ENCODE results near the gene KIF12.

Gene KIF12

GRCh38 chr9:114077162-114077837 lies 21.8 kb downstream of the KIF12 start:
- DNase-seq (ENCODE audit: low spot score), result no peak
- TF ChIP-seq, protein P1, sequence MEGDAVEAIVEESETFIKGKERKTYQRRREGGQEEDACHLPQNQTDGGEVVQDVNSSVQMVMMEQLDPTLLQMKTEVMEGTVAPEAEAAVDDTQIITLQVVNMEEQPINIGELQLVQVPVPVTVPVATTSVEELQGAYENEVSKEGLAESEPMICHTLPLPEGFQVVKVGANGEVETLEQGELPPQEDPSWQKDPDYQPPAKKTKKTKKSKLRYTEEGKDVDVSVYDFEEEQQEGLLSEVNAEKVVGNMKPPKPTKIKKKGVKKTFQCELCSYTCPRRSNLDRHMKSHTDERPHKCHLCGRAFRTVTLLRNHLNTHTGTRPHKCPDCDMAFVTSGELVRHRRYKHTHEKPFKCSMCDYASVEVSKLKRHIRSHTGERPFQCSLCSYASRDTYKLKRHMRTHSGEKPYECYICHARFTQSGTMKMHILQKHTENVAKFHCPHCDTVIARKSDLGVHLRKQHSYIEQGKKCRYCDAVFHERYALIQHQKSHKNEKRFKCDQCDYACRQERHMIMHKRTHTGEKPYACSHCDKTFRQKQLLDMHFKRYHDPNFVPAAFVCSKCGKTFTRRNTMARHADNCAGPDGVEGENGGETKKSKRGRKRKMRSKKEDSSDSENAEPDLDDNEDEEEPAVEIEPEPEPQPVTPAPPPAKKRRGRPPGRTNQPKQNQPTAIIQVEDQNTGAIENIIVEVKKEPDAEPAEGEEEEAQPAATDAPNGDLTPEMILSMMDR (IDR thresholded peaks at IDR 0.05; ENCODE audit: borderline replicate concordance, control extremely low read depth, extremely low read depth, insufficient read depth, missing control alignments), result no peak
- in situ Hi-C loops (cut with MboI; ENCODE audit: low sequenced_read_pairs, unreplicated experiment), result no loop called here

GRCh38 chr9:114076237-114077161 lies 22.6 kb downstream of the KIF12 start:
- in situ Hi-C loops (cut with MboI; ENCODE audit: low sequenced_read_pairs, unreplicated experiment), result no loop called here
- TF ChIP-seq, protein P1 (IDR thresholded peaks at IDR 0.05; ENCODE audit: borderline replicate concordance, control extremely low read depth, extremely low read depth, insufficient read depth, missing control alignments), result no peak
- DNase-seq (ENCODE audit: low spot score), result no peak

DNA sequence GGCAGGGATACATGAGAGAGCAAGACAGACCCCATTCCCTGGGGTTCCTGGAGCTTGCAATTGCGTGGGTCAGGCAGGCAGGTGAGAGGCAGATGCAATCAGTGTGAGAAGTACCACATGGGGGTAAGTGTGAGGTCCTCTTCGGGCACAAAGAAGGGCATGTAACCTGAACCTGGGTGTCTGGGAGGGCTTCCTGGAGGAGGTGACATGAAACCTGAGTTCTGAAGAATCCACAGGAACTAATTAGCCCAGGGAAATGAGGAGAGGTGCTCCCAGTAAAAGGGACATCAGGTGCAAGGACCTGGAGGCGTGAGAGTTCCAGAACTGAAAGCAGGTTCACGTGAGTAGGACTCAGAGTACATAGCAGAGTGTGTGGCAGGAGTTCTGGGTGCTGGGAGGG lies 23.5 kb downstream of the KIF12 start:
- in situ Hi-C loops (cut with MboI; ENCODE audit: low sequenced_read_pairs, unreplicated experiment), result no loop called here
- TF ChIP-seq, protein P1 (IDR thresholded peaks at IDR 0.05; ENCODE audit: borderline replicate concordance, control extremely low read depth, extremely low read depth, insufficient read depth, missing control alignments), result no peak
- no peak for DNase-seq (ENCODE audit: low spot score)

DNA sequence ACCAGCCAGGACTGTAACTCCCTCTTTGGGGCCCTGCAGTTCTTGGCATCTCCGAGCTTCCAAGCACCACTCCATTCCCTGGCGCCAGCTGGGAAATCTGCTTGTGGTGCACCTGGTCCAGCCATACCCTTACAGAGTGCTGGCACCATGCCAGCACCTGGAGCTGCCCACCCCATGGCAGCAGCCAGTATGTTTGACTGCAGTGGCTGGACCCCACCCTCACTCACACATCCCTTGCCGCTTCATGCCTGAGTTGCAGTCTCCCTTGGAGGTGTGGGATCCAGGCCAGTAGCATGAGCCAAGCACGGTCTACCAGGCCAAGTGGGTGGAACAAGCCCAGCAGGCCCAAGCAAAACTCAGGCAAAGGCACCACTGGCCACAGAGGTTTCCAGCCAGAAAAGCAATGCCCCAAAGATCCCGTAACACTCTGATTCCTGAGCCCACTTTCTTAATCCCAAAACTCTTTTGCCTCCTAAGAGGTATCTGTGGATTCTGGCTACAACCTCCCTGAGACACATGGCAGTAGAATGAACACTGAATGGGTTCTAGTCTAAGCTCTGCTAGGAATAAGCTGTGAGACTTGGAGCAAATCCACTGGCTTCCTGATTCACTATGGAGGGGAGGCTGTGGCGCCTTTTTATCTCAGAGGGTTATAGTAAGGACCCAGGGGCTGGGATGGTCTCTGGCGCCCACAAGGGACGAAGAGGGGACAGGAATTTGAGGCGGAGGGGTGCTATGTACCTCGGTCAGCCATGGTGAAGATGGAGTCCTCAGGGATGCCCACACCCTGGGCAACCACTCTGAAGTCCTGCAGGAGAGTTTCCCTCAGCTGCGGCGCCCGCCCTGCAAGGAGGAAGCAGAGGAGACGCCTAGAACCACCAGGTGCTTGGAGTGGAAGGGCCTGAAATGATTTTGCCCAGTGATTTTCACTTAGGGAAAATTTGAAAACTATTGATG lies 26.6 kb downstream of the KIF12 start:
- TF ChIP-seq, protein P1 (IDR thresholded peaks at IDR 0.05; ENCODE audit: borderline replicate concordance, control extremely low read depth, extremely low read depth, insufficient read depth, missing control alignments), result no peak
- no peak for DNase-seq (ENCODE audit: low spot score)
- in situ Hi-C loops (cut with MboI; ENCODE audit: low sequenced_read_pairs, unreplicated experiment), result no loop called here

- no peak for DNase-seq (ENCODE audit: low spot score)
- TF ChIP-seq, protein P1 (IDR thresholded peaks at IDR 0.05; ENCODE audit: borderline replicate concordance, control extremely low read depth, extremely low read depth, insufficient read depth, missing control alignments), result no peak
- in situ Hi-C loops (cut with MboI; ENCODE audit: low sequenced_read_pairs, unreplicated experiment), result no loop called here
These were observed 27.8 kb downstream of the KIF12 start for GRCh38 chr9:114071197-114071795.

All from GM13976 (cell line).